DMS53 (cell line): ENCODE data around the gene BAMBI.
"Not testable (repeated sequence)": the region's sequence is repeated elsewhere in the genome, so short reads cannot be mapped to it uniquely, and the experiment has no call there.

Experiments used
- DNase-seq: peaks from one replicate; lab custom pipeline; 2025; lab: John Stamatoyannopoulos, UW

The BAMBI gene, protein sequence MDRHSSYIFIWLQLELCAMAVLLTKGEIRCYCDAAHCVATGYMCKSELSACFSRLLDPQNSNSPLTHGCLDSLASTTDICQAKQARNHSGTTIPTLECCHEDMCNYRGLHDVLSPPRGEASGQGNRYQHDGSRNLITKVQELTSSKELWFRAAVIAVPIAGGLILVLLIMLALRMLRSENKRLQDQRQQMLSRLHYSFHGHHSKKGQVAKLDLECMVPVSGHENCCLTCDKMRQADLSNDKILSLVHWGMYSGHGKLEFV

DNA sequence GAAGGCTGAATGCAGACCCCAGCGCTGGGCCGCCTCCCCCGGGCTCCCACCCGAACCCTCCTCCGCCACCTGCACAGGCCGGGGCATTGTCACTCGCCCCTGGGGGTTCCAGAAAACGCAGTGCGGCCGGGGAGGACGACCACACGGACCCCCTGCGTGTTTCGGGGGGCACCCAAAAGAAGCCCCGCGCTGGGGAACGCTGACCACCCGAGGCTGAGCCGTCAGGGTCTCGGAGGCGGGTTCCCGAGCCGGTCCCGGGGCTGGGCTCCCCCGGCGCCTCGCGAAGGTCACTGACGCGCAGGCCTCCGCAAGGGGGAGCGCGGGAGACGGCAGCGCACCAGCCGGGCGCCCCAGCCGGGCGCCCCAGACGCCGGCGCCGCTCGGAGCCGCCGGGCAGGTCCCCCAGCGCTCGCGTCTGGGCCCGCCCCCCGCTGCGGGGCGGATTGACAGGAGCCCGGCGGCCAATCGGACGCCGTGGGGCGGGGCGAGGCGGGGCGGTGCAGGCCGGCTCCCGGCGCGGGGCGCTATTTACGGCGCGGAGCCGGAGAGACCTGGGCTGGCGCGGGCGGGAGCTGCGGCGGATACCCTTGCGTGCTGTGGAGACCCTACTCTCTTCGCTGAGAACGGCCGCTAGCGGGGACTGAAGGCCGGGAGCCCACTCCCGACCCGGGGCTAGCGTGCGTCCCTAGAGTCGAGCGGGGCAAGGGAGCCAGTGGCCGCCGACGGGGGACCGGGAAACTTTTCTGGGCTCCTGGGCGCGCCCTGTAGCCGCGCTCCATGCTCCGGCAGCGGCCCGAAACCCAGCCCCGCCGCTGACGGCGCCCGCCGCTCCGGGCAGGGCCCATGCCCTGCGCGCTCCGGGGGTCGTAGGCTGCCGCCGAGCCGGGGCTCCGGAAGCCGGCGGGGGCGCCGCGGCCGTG lies at the start of gene BAMBI:
BAMBI (plus strand) TSS at position 554 of the 920 bp plus-strand sequence. CDS start 377 bp downstream, outside the sequence.
- peak; percentile 98 for DNase-seq

DNA sequence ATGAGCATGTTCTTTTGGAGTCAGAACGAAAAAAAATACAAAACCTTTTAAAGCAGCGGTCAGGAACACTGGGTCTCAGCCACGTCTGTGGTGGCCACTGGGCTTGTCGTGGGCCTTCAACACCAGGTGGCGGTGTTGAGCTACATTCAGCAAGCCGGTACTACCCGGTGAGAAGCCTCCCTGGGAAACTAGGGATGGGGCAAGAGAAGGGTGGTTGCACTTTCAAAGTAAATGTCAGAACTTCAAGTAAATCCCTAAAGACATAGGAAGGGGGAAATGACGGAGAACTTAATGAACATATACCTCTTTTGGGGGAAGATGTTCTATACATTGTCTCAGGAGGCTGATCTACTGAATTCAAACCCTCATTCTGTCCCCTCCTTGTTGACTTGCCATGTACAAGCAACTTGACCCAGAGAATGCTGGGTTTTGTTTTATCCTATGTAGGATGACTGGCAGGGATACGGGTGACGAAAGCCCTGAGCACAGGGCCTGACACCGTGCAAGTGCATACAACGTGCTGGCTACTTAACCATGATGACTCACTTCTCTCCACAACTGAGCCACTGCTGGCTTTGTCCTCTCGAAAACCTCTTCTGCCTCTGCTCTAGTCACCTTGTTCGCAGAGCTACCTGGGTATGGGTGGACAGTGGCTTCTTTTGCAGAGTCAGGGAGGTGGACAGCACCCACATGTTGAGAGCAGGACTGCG lies 49.0 kb upstream of the BAMBI start:
- peak; percentile 96 for DNase-seq

DNA sequence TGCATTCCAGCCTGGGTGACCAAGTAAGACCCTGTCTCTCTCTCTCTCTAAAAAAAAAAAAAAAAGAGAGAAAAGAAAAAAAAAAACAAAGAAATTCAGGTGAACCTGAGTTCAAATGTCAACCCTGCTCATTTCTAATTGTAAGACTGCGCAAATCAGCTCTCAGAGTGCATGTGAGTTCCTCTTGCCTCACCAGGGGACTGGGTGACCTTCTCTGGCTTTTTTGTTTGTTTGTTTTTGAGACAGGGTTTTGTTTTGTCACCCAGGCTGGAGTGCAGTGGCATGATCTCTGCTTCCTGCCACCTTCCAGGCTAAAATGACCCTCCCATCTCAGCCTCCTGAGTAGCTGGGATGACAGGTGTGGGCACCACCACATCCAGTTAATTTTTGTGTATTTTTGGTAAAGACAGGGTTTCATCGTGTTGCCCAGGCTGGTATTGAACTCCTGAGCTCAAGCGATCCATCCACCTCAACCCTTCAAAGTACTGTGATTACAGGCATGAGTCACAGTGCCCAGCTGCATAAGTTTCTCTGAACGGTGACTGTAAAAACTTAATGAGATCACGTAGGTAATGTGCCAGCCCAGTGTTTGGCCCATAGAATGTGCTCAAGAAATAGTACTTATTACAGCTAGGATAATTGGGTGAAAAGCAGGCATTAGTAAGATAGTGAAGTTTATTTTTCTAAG lies 45.3 kb upstream of the BAMBI start:
- DNase-seq = peak; percentile 31

DNA sequence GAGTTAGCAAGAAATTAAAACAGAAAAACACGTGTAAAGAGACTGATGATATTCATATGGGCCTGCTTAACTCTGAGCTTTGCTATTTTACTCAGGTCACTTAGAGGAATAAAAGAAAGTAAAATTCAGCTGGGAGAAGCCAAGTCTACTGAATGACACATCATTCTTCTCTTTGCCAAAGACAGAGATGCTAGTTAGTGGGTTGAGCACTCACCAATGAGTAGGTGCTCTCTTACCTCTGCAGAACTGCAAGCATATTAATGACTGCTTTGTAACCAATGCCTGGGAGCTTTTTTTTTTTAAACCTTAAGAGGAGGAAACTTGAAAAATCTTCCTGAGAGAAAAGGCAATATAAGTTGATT lies 44.8 kb upstream of the BAMBI start:
- no peak for DNase-seq

DNA sequence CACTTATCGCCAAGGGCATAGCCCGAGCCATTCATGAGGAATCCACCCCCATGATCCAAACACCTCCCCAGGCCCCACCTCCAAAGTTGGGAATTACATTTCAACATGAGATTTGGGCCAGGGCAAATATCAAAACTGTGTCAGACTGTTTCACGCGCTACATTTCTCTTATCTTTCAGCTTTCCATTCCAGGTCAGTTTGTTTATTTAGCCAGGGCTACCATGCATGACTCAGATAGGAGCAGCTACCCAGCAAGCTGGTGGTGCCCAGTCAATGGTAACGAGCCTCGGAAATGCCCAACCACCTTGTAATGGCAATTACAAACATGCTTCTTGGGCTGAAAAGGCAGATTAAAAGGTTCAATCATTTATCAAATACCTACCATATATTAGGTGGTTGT lies 43.6 kb upstream of the BAMBI start:
- DNase-seq = peak; percentile 34

DNA sequence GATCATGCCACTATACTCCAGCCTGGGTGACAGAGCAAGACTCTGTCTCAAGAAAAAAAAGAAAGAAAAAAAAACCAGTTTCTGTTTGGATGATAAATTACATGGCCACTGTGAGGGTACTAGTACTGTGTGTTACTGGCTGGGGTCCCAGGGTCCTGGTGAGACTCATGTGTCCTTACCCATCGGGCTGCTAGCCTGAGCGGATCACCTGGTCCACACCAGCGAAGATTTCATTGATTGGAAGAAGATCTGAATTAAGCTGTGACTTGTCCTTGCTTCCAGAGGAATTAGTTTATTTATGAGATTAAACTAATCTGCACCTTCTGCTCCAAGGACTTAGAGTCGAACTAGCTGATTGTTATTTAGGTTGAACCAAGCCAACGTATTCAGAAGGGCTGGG lies 40.0 kb upstream of the BAMBI start:
- no peak for DNase-seq

DNA sequence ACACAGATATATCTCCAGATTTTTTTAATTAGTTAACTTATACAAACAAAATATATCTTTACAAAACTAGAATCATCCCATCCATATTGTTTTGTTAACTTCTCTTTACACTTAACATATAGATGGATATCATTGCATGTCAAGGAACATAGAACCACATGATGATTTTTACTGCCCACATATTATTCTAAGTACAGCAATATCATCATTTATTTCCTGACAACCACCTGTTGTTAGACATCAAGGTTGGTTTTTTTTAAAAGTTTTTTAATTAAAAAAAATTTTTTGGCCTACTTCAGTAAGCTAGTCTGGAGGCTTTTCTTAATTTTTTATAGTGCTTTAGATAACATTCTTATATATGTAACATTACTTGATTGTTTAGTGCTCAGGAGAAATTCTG lies 38.9 kb upstream of the BAMBI start:
- no peak for DNase-seq

DNA sequence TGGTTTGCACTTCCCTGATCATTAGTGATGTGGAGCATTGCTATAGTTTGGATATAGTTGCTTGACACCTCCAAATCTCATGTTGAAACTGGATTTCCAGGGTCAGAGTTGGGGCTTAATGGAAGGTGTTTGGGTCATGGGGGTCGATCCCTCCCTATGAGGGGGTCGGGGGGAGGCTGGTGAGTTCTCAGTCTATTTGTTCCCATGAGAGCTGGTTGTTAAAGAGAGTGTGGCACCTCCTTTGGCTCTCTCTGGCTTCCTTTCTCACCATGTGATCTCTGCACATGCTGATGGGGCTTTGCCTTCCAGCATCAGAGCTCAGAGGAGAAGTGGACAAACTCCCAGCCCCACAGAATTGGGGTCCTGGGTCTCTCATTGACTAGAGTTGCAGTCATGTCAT lies 36.8 kb upstream of the BAMBI start:
- no peak for DNase-seq

DNA sequence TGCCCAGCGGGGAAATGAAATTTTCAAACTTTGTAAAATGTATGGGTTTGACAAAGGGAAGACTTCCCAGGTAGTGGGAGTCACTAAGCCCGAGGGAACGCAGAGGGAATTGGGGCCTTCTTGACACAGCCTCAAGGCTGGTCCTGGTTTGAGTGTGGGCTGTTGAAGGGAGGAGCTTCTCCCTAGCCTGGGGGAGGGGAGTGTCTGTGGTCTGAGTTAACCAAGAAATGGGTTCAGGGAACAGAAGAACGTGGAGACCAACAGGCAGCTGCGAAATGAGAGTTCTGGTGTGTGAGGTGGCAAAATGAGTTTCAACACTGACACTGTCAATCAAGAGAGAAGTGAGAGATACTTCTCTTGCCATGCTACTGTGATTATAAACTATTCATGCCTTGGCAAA lies 32.7 kb upstream of the BAMBI start:
- DNase-seq = no peak

DNA sequence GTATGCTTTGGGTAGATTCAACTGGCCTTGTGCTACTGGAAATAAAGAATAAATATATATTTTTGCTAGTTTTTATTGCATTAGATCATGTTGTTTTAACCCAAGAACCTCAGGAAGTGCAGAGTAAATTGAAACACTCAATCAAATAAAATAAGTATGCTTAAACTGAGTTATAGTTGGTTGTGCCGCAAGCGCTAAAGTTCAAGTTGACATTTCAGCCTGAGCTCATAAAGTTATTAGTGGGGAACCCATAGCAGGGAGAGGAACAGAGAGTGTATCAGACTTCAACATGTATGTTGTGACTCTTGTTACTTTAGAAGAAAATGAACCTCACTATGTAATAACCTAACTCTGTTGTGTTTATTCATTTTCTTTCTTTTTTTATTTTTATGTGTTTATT lies 25.2 kb upstream of the BAMBI start:
- DNase-seq = no peak

DNA sequence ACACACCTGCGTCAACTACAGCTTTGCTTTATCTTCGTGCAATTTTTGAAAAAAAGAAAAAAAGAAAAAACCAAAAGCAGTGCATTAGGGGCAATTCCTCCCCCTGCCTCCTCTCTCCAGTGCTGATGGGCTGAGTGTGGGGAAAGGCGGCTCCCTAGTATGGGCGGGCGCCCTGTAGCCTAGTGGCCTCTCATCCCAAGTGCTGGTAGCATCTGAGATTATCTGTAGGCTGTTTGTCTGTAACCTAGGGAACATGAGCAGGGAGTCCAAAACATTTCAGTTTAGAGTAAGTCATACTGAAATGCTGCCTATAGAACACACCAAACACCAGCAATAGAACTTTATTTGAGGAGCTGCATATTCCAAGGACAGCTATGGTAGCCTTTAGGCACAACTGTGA lies 24.6 kb upstream of the BAMBI start:
- DNase-seq = no peak

DNA sequence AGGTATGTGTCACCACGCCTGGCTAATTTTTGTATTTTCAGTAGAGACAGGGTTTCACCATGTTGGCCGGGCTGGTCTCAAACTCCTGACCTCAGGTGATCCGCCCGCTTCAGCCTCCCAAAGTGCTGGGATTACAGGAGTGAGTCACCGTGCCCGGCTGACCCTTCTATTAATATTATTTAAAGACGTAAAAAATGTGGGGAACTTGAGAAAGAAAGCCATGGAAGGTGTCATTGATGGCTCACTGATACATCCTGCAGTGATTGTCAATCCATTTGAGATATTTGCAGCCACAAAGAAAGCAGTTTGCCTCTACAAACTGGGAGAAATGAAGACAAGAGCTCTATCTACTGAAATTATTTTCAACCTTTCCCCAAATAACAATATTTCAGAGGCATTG lies 18.5 kb upstream of the BAMBI start:
- DNase-seq = not testable (repeated sequence)

DNA sequence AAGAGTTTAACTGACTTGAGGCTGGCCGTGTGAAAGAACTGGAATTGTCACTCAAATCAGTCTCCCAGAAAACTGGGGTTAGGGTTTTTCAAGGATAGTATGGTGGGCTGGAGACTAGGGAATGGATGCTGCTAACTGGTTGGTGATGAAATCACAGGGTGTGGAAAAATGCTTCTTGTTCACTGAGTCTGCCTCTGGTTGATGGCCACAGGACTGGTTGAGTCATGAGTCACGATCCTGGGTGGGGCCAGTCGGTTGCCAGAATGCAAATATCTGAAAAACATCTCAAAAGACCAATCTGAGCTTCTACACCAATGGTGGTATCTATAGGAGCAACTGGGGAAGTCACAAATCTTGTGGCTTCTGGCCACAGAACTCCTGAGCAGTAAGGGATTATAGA lies 16.3 kb upstream of the BAMBI start:
- DNase-seq = no peak

DNA sequence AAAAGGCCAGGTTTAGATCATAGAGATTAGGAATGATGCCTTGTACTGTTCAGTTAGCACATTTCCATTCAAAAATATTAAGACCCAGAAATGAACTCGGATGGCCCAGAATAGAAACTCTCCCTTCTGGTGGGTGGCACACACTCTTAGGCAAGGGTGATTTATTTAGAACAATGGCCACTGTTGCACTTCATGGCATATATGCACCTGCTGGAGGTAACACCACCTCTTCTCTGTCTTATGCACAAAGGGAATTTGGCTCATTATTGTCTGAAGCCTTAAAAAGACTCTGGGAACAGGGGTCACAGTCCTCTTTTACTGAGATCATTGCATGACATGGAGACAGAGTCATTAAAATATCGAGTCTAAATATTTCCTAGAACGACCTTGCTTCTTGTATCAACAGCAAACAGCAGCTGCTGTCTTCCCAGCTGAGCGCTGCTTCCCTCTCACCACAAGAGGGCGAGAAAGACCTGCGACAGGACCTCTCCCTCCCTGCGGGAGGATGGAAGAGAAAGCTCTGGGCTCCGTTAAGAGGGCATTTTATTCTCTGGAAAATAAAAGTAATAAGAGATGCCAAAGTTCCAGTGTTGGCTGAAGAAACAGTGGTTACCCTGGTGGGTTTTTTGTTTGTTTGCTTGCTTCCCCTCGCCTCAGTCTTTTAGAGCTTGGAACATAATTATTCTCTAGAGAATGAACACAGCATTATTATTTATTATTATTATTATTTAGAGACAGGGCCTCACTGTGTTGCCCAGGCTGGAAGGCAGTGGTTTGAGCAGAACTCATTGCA lies 13.5 kb upstream of the BAMBI start:
- peak; percentile 93 for DNase-seq

DNA sequence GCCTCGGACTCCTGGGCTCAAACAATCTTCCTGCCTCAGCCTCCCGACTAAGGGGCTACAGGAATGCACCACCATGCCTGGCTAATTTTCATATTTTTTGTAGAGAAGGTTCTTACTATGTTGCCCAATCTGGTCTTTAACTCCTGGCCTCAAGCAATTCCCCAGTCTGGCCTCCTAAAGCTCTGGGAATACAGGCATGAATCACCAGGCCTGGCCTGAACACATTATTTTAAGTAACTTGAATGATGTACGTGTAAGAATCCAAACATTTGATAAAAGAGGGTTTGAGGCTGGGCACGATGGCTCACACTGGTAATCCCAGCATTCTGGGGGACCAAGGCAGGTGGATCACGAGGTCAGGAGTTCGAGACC lies 13.0 kb upstream of the BAMBI start:
- DNase-seq = no peak

DNA sequence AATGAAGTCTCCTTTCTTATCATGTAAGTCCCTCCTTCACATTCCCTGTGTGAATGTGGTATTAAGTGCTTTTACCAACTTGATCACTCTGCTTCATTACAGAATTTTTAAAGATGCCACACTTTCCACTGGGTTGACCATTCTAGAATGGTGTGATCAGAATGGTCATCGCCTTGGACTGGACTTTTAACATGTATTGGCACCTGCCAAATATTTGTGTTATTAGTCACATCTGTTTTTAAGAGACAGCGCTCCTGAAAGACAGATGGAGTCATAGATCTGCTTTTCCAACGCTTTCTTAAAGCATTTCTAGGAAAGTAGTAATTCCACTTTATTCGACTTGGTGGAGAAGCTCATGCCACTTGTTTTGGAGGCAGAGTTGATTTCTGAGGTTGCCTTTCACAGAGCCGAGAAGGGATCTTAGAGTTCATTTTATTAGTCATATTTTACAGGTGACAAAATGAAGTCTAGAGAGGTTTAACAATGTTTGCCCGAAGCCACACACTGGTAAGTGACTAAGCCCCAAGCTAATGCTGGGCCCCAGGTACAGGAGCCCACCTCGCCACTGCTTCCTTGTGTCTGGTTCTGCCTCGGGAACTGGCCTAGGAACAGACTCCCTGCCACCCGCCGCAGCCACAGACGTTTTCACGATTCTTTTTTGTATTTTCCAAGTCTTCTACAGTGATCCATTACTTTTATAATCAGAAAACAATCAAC lies 10.4 kb upstream of the BAMBI start:
- no peak for DNase-seq

DNA sequence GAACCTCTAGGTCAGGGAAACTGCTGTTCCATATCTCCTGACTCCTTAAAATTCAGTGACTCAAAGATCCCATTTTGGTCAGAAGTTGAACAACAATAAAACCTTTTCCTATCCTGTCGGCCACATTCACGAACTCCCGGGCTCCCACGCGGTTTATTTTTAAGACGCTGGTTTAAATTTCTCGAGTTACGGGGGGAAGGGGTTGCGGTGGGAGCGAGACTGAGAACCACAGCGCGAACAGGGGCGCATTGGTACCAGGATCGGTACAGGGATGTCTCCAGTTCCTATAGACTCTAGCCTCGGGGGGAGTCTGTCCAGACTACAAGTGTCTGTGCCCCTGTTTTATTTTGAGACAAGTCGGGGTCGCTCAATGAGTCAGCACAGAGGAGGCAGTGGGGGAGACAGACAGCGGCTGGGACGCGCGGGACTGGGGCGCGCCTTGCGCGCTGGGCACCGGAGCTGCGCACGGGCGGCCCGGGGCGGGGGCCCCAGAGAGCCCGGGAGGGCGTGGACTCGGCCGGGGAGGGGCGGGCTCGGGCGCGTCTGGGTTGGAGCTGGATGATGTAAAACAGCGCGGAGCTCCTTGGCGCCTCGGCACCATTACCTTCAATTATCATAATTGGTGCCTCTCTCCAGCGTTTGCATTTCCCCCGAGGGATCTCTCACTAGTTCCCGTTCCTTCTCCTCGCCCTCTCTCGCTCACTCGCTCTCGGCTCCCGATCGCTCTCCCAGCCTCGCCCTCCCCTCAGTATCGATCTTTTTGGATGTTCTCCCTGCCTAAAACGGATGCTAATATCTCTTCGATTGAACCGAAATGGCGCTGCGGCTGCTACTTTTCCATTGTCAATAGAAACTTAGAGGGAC lies 8.7 kb upstream of the BAMBI start:
- peak; percentile 64 for DNase-seq

DNA sequence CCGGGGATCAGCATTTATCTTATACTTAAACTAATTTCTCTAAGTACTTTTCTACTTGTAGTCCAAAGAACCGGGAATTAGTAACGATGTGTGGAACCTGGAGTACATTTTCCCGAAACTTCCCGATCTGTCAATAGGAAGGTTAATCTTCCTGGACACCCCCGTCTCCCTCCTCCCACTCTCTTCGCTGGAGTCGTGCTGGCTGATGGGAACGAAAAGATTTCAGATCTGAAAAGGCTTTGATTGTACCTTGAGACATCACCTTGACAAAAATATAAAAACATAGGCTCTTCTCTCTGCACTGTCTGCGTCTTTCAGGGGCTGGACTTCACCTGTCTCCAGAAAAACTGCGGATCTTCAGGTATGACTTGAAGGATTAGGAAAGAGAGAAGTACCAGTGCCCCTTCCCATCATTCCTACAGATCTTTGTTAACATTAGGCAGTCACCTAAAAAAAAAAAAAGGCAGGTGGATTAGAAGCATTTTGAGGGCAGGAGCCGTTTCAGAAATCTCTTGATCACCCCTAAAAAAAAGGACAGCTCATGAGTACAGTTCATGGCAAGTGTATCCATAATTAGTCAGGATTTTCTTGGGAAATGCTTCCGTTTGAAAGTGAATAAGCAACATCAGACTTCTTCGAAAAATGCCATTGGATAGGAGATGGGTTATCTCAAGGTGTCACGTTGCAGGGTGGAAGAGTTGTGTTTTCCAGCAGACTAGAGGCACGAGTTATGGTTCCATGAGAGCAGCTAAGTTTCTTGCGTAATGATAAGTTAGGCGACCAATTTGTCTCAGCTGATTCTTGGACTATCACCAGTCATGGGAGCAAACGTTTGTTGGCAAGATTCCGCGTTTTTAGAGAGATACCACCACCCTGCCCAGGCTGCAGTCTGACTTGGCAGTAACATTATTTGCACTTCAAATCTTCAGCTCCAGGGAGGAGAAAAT lies 7.8 kb upstream of the BAMBI start:
- DNase-seq = no peak

DNA sequence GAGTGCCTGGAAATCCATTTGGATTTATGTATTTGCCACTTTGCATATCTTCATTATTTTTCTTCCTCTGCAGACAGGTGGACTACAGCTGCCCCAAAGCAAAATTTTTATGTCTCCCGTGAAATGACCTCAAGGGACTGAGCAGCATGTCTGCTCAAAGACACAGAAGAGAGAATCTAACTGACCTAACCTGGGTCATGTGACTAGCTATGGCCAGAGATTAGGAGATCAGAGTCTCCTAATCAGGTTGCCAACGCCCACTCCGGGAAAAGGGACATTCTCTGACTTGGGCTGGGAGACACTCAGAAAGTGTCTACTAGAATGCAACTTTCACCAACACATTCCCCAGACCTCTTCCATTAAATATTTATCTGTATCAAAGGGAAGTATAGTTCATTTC lies 2.5 kb upstream of the BAMBI start:
- no peak for DNase-seq
